Skeletal muscle tissue (tissue), 4 donors: ENCODE data around the gene LRRTM1. TPM values are rescaled to one million over a fixed set of nuclear protein-coding genes. Genes with fewer than 3 reads are reported as not detected.

Experiments
- H3K27ac ChIP-seq: one replicate; pipeline ENCODE4 v1.7.0; 2013; ENCODE audit warnings: mild to moderate bottlenecking, low read depth, low read length, inconsistent platforms
- H3K27me3 ChIP-seq, 3 donors: one replicate each; pipeline ENCODE4 v1.7.0; 2013; ENCODE audit warnings: low read length in 3 of 3; ENCODE audit not compliant: control insufficient read depth in 3 of 3, insufficient read depth in 3 of 3
- H3K36me3 ChIP-seq, 3 donors: one replicate each; pipeline ENCODE4 v1.7.0; 2013; ENCODE audit warnings: low read length in 3 of 3; ENCODE audit not compliant: control insufficient read depth in 3 of 3, insufficient read depth in 3 of 3
- H3K4me1 ChIP-seq, 3 donors: one replicate each; pipeline ENCODE4 v1.7.0; 2013; ENCODE audit warnings: low read length in 3 of 3, mild to moderate bottlenecking in 3 of 3; ENCODE audit not compliant: control insufficient read depth in 3 of 3, insufficient read depth in 3 of 3
- H3K4me3 ChIP-seq, 3 donors: one replicate each; pipeline ENCODE4 v1.7.0; 2013; ENCODE audit warnings: low read length in 3 of 3
- H3K9ac ChIP-seq, 3 donors: one replicate each; pipeline ENCODE4 v1.7.0; 2013; ENCODE audit warnings: low read length in 3 of 3, mild to moderate bottlenecking in 3 of 3, moderate library complexity in 2 of 3, low read depth in 1 of 3
- H3K9me3 ChIP-seq, 3 donors: one replicate each; pipeline ENCODE4 v1.7.0; 2013; ENCODE audit warnings: low read length in 3 of 3; ENCODE audit not compliant: control insufficient read depth in 3 of 3
- total RNA-seq: library from RNA; depleted of rRNA; stranded (reverse); fragments of >200 nt; gene quantifications from one replicate; pipeline ENCODE4 v1.2.3, GENCODE V29; 2014
- donor health status: Osteomylitis.

LRRTM1 gene
- total RNA-seq, 1 donor from 2014 or later, result under 0.01 TPM

DNA sequence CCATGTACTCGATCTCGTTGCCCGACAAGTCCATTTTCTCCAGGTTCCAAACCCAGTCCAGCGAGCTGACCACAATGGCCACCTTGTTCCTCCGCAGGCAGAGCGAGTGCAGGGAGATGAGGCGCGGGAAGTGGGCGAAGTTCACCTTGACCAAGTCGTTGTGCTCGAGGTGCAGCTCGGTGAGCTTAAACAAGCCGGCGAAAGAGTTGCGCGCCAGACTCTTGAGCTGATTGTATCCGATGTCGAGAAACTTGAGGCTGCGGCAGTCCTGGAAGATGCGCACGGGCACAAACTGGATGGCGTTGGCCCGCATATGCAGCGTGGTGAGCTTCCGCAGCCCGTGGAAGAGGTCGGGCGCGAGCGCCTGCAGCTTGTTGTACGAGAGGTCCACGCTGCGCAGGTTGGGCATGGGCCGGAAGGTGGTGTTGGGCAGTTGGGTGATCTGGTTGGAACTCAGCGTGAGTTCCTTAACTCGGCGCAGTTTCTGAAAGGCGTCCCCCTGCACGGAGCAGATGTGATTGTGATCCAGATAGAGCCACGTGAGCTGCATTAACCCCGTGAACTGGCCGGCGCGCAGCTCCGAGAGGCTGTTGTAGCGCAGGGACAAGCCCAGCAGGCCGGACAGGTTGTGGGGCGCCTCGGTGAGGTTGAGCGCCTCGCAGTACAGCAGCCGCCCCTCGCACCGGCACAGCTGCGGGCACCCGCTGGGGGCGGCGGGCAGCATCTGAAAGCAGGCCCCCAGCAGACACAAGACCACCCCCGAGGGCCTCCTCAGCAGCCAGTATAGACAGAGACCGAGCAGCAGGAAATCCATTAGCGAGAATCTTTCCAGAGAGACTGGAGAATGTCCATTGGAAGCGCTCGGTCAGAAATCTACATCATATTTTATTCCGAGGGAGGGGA is 1.3 kb downstream of the LRRTM1 start:
- no peak overlapping the region for H3K9ac ChIP-seq
- H3K4me1 ChIP-seq, result peaks cover 9 to 18% (median 16%) of the 10 kb centered on the region in 3 donors
- no peaks in the 10 kb centered on the region for H3K36me3 ChIP-seq
- H3K4me3 ChIP-seq, result peak overlapping the region; percentile 11 to 57 (median 52)
- H3K9me3 ChIP-seq, result no peaks in the 10 kb centered on the region
- H3K27ac ChIP-seq, result no peak overlapping the region
- peaks cover 45 to 60% (median 52%) of the 10 kb centered on the region in 3 donors for H3K27me3 ChIP-seq

DNA sequence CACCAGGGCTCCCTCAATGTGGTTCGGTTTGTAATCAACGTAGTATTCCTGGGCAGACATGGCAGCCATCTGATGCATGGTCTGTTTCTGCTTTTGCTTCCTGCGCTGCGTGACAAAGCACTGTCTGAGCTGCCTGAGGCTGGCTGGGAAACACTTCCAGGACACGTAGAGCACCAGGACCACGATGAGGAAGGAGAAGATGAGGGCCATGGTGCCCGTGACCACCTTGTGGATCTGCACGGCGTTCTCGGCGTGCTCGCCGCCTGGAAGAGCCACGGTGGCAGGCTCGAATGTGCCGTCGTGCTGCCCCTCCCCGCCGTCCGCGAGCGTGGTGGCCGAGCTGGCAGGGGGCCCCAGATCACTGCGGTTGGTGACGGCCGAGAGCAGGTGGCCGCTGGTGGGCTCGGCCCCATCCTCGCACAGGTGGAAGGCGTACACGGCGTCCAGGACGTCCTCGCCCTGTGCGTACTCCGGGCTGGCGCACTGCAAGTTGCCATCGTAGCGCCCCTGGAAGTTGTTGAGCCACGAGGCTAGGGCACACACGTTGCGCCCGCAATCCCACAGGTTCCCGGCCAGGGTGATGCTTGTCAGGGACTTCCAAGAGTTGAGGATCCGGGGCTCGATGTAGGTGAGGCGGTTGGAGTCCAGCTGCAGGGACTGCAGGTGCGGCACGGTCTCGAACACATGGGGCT is 2.1 kb downstream of the LRRTM1 start:
- Histone ChIP-seq H3K27ac (no peak overlapping the region), H3K27me3 (peaks cover 45 to 58% (median 55%) of the 10 kb centered on the region in 3 donors), H3K4me3 (peak overlapping the region in 1 of 3 donors; percentile 57), H3K36me3 (no peaks in the 10 kb centered on the region), H3K9me3 (no peaks in the 10 kb centered on the region), H3K4me1 (peaks cover 9 to 18% (median 16%) of the 10 kb centered on the region in 3 donors), H3K9ac (no peak overlapping the region)

DNA sequence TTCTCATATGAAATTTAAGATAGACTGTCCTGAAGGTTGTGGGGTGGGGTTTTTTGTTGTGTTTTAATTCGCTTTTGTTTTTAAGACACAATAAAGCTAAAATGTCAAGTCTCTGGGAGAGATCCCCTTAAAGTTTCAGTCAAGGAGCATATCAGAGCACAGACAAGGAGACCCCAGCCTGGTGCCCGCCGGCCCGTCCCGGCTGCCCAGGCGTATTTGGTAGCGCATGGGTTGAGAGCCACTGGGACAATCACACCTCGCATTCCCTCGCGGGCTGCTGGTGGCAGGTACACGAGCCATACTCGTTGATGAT is 2.6 kb downstream of the LRRTM1 start:
- Histone ChIP-seq H3K4me3 (peak overlapping the region in 1 of 3 donors; percentile 57), H3K27me3 (peaks cover 45 to 57% (median 56%) of the 10 kb centered on the region in 3 donors), H3K36me3 (no peaks in the 10 kb centered on the region), H3K9ac (no peak overlapping the region), H3K4me1 (peaks cover 9 to 18% (median 16%) of the 10 kb centered on the region in 3 donors), H3K27ac (no peak overlapping the region), H3K9me3 (no peaks in the 10 kb centered on the region)

DNA sequence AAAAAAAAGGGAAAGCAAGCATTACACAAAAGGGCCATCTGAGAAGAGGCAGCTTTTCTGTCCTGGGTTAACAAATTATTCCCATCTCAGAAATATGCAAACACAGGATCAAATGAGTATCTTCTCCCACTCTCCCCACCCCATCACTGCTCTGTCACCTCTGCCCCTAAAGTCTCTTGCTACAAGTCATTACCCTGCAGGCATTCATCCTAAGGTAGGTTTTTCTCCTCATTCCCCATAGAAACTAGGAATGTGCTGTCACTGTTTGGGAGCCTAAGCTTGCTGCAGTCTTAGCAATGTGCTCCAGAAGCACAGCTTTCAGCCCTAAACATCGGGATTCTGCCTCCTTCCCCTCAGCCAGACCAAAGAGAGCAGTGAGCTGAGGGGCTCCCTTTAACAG is 3.6 kb downstream of the LRRTM1 start:
- H3K9ac ChIP-seq, result no peak overlapping the region
- H3K4me3 ChIP-seq, result no peak overlapping the region
- no peaks in the 10 kb centered on the region for H3K9me3 ChIP-seq
- peaks cover 9 to 18% (median 16%) of the 10 kb centered on the region in 3 donors for H3K4me1 ChIP-seq
- H3K27ac ChIP-seq, result no peak overlapping the region
- peaks cover 41 to 53% (median 50%) of the 10 kb centered on the region in 3 donors for H3K27me3 ChIP-seq
- H3K36me3 ChIP-seq, result no peaks in the 10 kb centered on the region

DNA sequence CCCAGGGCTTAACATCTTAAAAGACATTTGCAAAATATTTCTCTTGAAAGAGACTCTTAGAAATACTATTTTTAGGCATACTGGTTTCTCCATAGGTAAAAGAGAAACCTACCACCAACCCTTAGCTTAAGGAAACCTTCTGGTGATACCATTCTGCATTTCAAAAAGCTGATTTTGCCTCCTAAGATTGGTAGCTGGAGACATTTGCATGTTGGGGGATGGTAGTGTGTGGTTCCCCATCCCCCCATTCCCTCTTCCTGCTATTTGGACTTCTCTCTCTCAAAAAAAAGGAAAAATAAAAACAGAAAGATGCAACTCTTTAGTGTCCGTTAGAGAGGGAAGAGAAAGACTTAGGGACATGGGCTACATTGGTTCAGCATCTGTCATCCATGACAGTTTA is 4.2 kb downstream of the LRRTM1 start:
- peaks cover 9 to 18% (median 16%) of the 10 kb centered on the region in 3 donors for H3K4me1 ChIP-seq
- peaks cover 35 to 47% (median 44%) of the 10 kb centered on the region in 3 donors for H3K27me3 ChIP-seq
- H3K9ac ChIP-seq, result no peak overlapping the region
- H3K27ac ChIP-seq, result no peak overlapping the region
- H3K9me3 ChIP-seq, result no peaks in the 10 kb centered on the region
- H3K4me3 ChIP-seq, result no peak overlapping the region
- H3K36me3 ChIP-seq, result no peaks in the 10 kb centered on the region

DNA sequence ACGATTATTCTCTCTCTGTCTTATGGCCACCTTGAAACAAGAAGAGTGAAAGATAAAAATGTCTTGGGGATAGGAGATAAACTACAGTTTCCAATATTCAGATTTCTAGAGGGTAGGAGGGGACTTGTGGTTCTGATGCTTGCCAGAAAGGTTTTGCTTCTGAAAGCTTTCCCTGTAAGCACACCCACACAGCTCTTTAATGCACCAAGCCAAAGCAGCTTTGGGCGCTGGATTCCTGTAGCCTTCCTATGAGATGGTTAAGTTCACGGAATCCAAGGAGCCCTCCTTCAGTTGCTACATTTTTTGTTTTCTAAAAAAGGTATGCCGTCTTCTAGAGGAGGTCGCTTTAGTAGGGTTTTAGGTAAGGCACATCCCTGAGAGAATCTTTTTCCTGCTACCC is 4.9 kb downstream of the LRRTM1 start:
- peaks cover 29 to 40% (median 37%) of the 10 kb centered on the region in 3 donors for H3K27me3 ChIP-seq
- no peak overlapping the region for H3K9ac ChIP-seq
- no peaks in the 10 kb centered on the region for H3K36me3 ChIP-seq
- peaks cover 9 to 18% (median 16%) of the 10 kb centered on the region in 3 donors for H3K4me1 ChIP-seq
- H3K9me3 ChIP-seq, result no peaks in the 10 kb centered on the region
- H3K27ac ChIP-seq, result no peak overlapping the region
- no peak overlapping the region for H3K4me3 ChIP-seq

DNA sequence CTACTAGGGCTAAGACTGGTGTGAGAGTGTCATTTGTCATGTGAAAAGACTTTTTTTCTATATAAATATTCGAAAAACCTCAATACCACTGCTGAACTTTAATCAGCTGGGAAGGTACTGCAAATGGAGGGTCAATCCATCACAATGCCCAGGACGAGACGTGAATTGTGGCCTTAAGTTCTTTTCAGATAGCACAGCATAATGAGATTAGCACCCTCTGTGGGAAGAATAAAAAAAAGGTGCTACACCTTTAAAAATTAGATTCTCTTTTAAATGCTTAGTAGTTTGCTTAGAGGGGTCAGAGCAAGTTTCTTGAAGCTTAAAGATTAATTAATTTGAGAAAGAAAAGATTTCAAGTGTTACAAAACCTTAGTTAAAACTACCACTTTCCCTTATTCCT is 5.6 kb downstream of the LRRTM1 start:
- H3K9ac ChIP-seq, result no peak overlapping the region
- no peak overlapping the region for H3K4me3 ChIP-seq
- H3K27ac ChIP-seq, result no peak overlapping the region
- peaks cover 9 to 16% (median 14%) of the 10 kb centered on the region in 3 donors for H3K4me1 ChIP-seq
- H3K9me3 ChIP-seq, result no peaks in the 10 kb centered on the region
- no peaks in the 10 kb centered on the region for H3K36me3 ChIP-seq
- H3K27me3 ChIP-seq, result peaks cover 26 to 34% (median 33%) of the 10 kb centered on the region in 3 donors

DNA sequence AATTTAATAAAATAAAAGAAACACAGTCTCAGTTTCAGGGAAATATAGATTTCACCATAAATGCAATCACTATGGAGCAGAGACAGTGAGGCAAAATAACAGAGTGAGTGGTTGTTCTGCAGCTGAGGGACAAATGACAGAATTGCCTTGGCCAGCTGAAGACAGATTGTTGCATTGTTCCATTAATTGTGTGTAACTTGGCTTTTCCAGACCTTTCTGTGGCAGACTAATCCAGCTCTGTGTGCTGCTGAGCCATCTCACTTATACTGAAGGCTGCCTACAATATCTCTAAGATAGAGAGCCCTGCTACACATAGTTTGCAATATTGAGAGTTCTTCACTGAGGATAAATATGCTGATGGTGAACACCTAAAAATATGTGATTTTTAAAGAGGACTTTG is 11.5 kb downstream of the LRRTM1 start:
- no peak overlapping the region for H3K27ac ChIP-seq
- no peak overlapping the region for H3K9ac ChIP-seq
- H3K27me3 ChIP-seq, result peaks cover 0 to 5% (median 0%) of the 10 kb centered on the region in 3 donors
- H3K4me1 ChIP-seq, result peaks cover 0 to 7% (median 0%) of the 10 kb centered on the region in 3 donors
- no peak overlapping the region for H3K4me3 ChIP-seq
- H3K9me3 ChIP-seq, result no peaks in the 10 kb centered on the region
- H3K36me3 ChIP-seq, result no peaks in the 10 kb centered on the region

DNA sequence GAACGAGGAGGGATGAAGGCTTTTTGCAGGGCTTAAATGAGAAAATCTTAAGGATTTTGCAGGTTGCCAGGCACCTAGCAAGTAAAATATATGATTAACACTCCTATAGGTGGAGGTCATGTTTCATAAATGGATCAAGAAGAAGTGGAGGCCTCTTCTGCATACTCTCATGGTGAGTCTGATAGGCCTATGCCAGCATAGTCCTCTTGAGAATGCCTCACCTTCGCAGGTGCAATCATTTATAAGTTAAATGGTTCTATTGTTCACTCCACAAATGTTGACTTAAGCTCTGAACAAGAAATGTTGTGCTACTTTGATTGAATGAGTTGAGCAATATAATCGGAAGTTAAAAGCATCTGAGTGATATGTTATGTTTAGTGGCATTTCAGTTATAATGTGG is 12.1 kb downstream of the LRRTM1 start:
- Histone ChIP-seq H3K27ac (no peak overlapping the region), H3K9me3 (no peaks in the 10 kb centered on the region)

DNA sequence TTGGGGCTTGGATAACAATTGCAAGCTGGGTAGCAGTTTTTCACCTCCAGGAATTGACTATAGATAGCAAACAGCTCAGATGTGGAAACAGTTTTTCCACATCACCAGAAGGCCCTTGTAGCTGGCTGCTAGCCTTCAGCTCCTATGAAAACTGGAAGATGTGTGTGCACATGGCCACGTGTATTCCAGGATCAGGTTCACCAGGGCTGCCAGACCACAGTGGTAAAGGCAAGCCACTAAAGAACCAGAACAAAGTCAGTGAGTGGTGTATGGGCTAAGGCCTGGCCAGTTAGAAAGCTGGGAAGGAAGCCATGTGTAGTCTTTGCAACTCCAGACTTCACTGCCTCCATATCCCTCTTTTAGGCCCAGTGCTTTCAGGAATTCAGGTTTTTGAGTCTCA is 12.9 kb downstream of the LRRTM1 start:
- Histone ChIP-seq H3K27me3 (no peaks in the 10 kb centered on the region), H3K4me3 (no peak overlapping the region), H3K4me1 (peaks cover 0 to 7% (median 0%) of the 10 kb centered on the region in 3 donors), H3K9ac (no peak overlapping the region), H3K27ac (no peak overlapping the region), H3K36me3 (no peaks in the 10 kb centered on the region), H3K9me3 (no peaks in the 10 kb centered on the region)

More for the DNA sequence above, 12.1 kb downstream of the LRRTM1 start:
- Histone ChIP-seq H3K4me3 (no peak overlapping the region), H3K27me3 (peaks cover 0 to 3% (median 0%) of the 10 kb centered on the region in 3 donors), H3K9ac (no peak overlapping the region), H3K36me3 (no peaks in the 10 kb centered on the region), H3K4me1 (peaks cover 0 to 7% (median 0%) of the 10 kb centered on the region in 3 donors)
